Measurements from ENCODE around the gene TPK1. TPM values are rescaled to one million over a fixed set of nuclear protein-coding genes. Genes with fewer than 3 reads are reported as not detected.
"Not testable (repeated sequence)": the region's sequence is repeated elsewhere in the genome, so short reads cannot be mapped to it uniquely, and the experiment has no call there.

TPK1 gene
- polyA plus RNA-seq, 1 experiment, result 0.38 TPM

- POLR2A ChIA-PET, result no interaction called here
- Histone ChIP-seq H3K9me3 (ENCODE audit: control insufficient read depth, insufficient read depth, low read length) (no peaks in the 10 kb centered on the region), H3K27ac (ENCODE audit: low read depth, low read length) (no peak overlapping the region), H3K27me3 (ENCODE audit: control insufficient read depth, insufficient read depth, low read length) (no peaks in the 10 kb centered on the region), H3K4me3 (ENCODE audit: low read depth, low read length) (no peak overlapping the region)
- CTCF ChIA-PET, result no interaction called here
- no peak for TF ChIP-seq CTCF (IDR thresholded peaks at IDR 0.05; ENCODE audit: low read depth, low read length)
- no peak for DNase-seq (ENCODE audit: low read depth, low spot score)
Measured at GRCh38 chr7:144805627-144806239, 30.1 kb downstream of the TPK1 start.

DNA sequence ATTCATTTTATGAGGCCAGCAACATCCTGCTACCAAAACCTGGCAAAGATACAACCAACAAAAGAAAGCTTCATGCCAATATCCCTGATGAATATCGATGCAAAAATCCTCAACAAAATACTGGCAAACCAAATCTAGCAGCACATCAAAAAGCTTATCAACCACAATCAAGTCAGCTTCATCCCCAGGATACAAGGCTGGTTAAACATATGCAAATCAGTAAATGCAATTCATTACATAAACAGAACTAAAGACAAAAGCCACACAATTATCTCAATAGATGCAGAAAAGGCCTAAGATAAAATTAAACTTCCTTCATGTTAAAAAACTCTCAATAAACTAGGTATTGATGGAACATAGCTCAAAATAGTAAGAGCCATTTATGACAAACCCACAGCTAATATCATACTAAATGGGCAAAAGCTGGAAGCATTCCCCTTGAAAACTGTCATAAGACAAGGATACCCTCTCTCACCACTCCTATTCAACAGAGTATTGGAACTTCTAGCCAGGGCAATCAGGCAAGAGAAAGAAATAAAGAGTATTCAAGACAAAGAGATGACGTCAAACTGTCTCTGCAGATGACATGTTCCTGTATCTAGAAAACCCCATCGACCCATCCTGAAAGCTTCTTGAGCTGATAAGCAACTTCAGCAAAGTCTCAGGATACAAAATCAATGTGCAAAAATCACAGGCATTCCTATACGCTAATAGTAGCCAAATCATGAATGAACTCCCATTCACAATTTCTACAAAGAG lies 35.0 kb downstream of the TPK1 start:
- CTCF ChIA-PET, result not testable (repeated sequence)

DNA sequence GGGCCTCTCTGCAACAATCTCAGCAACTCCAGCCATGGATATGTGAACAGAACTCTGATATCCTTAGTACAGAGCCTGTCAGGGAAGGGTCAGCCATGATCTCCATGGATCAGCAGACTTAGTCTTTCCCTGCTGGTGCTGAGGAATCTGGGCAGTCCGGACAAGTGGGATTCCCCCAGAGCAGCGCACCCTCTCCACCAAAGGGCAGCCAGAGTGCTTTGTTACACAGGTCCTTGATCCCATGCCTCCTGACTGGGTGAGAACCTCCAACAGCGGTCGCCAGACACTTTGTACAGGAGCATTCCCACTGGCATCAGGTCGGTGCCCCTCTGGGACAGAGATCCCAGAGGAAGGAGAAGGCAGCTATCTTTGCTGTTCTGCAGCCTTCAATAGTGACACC lies 38.9 kb downstream of the TPK1 start:
- TF ChIP-seq CTCF (IDR thresholded peaks at IDR 0.05; ENCODE audit: low read depth, low read length), result no peak
- Histone ChIP-seq H3K9me3 (ENCODE audit: control insufficient read depth, insufficient read depth, low read length) (peaks cover 21% of the 10 kb centered on the region), H3K27ac (ENCODE audit: low read depth, low read length) (no peak overlapping the region), H3K27me3 (ENCODE audit: control insufficient read depth, insufficient read depth, low read length) (no peaks in the 10 kb centered on the region), H3K4me3 (ENCODE audit: low read depth, low read length) (no peak overlapping the region)
- ChIA-PET CTCF (no interaction called here), POLR2A (no interaction called here)
- DNase-seq (ENCODE audit: low read depth, low spot score), result no peak

More for the DNA sequence above, 35.0 kb downstream of the TPK1 start:
- peaks cover 11% of the 10 kb centered on the region for H3K9me3 ChIP-seq (ENCODE audit: control insufficient read depth, insufficient read depth, low read length)
- DNase-seq (ENCODE audit: low read depth, low spot score); H3K27me3 ChIP-seq (ENCODE audit: control insufficient read depth, insufficient read depth, low read length); H3K4me3 ChIP-seq (ENCODE audit: low read depth, low read length); POLR2A ChIA-PET; H3K27ac ChIP-seq (ENCODE audit: low read depth, low read length): not testable (repeated sequence)

DNA sequence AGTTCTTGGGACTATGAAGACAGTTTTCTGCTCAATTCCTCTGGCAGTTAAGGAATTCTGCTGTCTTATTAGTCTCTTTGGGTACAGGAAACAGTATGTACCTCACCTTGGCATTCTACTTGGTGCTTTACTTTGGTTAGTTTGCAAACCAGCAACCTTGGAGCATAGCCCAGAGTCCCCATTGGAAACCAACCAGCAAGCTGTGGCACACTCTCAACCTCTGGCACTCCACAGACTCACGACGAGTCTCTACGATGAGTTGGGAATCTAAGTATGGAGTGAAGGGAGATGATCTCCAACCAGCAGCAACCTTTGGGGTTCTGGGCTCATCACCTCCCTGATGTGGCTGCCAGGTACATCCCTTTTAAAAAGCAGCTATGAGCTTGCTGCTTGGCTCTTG lies 43.8 kb downstream of the TPK1 start:
- no peak for DNase-seq (ENCODE audit: low read depth, low spot score)
- Histone ChIP-seq H3K4me3 (ENCODE audit: low read depth, low read length) (no peak overlapping the region), H3K9me3 (ENCODE audit: control insufficient read depth, insufficient read depth, low read length) (peaks cover 19% of the 10 kb centered on the region), H3K27me3 (ENCODE audit: control insufficient read depth, insufficient read depth, low read length) (no peaks in the 10 kb centered on the region), H3K27ac (ENCODE audit: low read depth, low read length) (no peak overlapping the region)
- no peak for TF ChIP-seq CTCF (IDR thresholded peaks at IDR 0.05; ENCODE audit: low read depth, low read length)
- POLR2A ChIA-PET, result no interaction called here
- CTCF ChIA-PET, result no interaction called here

GRCh38 chr7:144791488-144791887 lies 44.4 kb downstream of the TPK1 start:
- CTCF ChIA-PET, result no interaction called here
- POLR2A ChIA-PET, result no interaction called here
- no peak for TF ChIP-seq CTCF (IDR thresholded peaks at IDR 0.05; ENCODE audit: low read depth, low read length)
- peaks cover 14% of the 10 kb centered on the region for H3K9me3 ChIP-seq (ENCODE audit: control insufficient read depth, insufficient read depth, low read length)
- no peak overlapping the region for H3K4me3 ChIP-seq (ENCODE audit: low read depth, low read length)
- H3K27ac ChIP-seq (ENCODE audit: low read depth, low read length), result no peak overlapping the region
- no peaks in the 10 kb centered on the region for H3K27me3 ChIP-seq (ENCODE audit: control insufficient read depth, insufficient read depth, low read length)
- DNase-seq (ENCODE audit: low read depth, low spot score), result no peak
